ENCODE measurements around the gene HMBS.

HMBS gene

DNA sequence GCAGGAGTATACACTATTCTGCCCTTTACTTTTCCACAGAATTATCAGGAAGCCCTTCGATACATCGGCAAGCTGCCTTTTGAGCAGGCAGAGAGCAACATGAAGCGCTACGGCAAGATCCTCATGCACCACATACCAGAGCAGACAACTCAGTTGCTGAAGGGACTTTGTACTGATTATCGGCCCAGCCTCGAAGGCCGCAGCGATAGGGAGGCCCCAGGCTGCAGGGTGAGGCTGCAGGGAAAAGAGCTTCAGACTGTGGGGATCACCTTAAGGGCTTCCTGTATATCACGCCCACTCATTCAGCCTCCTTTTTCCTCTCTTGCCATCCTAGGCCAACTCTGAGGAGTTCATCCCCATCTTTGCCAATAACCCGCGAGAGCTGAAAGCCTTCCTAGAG is 6.8 kb upstream of the HMBS start:
- no peak overlapping the region for H3K4me3 ChIP-seq (ENCODE audit: low read depth, low read length)
- TF ChIP-seq, protein P1, sequence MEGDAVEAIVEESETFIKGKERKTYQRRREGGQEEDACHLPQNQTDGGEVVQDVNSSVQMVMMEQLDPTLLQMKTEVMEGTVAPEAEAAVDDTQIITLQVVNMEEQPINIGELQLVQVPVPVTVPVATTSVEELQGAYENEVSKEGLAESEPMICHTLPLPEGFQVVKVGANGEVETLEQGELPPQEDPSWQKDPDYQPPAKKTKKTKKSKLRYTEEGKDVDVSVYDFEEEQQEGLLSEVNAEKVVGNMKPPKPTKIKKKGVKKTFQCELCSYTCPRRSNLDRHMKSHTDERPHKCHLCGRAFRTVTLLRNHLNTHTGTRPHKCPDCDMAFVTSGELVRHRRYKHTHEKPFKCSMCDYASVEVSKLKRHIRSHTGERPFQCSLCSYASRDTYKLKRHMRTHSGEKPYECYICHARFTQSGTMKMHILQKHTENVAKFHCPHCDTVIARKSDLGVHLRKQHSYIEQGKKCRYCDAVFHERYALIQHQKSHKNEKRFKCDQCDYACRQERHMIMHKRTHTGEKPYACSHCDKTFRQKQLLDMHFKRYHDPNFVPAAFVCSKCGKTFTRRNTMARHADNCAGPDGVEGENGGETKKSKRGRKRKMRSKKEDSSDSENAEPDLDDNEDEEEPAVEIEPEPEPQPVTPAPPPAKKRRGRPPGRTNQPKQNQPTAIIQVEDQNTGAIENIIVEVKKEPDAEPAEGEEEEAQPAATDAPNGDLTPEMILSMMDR (IDR thresholded peaks at IDR 0.05; ENCODE audit: low read depth, low read length): no peak

DNA sequence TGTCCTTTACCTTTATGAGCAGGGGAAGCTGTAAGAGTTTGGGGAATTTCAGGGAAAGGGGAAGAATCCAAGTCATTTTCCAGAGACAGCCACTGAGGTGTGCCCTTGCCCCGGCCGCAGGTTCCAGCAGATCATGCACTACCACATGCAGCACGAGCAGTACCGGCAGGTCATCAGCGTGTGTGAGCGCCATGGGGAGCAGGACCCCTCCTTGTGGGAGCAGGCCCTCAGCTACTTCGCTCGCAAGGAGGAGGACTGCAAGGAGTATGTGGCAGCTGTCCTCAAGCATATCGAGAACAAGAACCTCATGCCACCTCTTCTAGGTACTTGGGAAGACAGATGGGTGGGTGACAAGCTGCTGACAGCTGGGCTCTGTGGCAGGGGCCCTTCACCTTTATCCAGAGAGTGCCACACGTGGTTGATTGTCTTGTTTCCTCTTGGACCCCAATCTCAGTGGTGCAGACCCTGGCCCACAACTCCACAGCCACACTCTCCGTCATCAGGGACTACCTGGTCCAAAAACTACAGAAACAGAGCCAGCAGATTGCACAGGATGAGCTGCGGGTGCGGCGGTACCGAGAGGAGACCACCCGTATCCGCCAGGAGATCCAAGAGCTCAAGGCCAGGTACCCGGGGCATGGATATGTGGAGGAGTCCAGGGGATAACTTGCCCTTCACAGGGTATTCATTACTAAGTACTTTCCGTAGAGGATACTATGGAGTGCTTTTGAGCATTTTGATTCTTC is 5.8 kb upstream of the HMBS start:
- TF ChIP-seq, protein P1 (IDR thresholded peaks at IDR 0.05; ENCODE audit: low read depth, low read length): no peak
- no peak overlapping the region for H3K4me3 ChIP-seq (ENCODE audit: low read depth, low read length)

DNA sequence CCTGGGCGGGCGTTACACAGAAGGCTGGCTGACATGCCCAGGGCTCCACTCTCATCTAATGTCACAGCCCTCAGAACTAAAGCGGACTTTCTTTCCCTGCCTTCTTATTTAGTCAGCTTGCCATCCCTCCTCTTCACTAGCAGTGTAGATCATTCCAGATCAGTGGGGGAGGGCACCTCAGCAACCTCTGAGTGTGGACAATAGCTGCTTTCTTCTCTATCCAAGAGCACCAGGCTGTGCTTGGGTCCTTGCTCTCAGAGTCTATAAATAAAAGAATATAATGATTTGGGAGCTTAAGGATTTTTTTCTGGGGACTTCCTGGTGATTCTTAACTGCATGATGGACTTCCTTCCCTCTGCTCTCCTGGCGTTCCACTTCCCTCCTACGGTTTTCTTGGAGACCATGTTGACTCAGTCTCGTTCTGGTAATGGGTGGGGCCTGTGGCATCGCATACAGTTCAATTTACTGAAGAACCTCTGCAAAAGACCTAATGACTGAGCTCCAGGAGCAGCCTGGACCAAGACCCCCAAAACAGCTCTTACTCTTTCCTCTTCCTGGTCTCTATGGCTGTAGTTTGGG is 2.9 kb upstream of the HMBS start:
- H3K4me3 ChIP-seq (ENCODE audit: low read depth, low read length): no peak overlapping the region
- TF ChIP-seq, protein P1 (IDR thresholded peaks at IDR 0.05; ENCODE audit: low read depth, low read length): no peak

DNA sequence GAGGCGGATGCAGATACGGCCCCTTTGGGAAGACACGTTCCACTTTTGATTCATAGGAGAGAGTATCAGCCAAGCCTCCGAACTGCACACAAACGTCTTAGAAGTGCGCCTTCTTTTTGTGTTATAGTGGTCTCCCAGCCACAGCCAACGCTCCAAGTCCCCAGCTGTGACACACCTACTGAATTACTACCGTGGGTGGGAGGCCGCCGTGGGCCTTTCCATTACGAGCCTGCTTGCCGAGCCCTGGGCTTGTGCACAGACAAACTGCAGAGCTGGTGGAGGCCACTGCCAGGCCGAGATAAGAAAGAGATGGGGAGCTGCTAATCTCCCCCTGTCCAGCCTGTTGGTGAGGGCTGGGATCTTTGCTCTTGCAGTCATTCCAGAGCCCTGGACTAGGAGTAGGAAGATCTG is 761 bp downstream of the HMBS start:
- peak overlapping the region; percentile 66 for H3K4me3 ChIP-seq (ENCODE audit: low read depth, low read length)
- TF ChIP-seq, protein P1 (IDR thresholded peaks at IDR 0.05; ENCODE audit: low read depth, low read length): no peak

DNA sequence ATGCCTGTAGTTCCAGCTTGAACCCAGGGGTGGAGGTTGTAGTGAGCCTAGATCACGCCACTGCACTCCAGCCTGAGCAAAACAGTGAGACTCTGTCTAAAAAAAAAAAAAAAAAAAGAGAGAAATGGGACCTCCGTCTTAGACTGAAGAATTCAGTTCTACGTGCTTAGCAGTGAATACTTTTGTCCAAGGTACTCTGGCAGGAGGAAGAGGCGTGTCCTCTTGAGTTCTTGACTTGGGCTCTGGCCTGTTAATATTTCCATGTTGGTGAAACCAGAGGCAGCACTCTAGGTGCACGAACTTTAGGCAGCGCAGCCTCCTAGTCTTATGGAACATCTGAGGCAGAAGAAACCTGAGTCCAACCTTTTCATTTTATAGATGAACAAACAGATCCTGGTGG is 2.4 kb downstream of the HMBS start:
- H3K4me3 ChIP-seq (ENCODE audit: low read depth, low read length): no peak overlapping the region
- TF ChIP-seq, protein P1 (IDR thresholded peaks at IDR 0.05; ENCODE audit: low read depth, low read length): no peak

DNA sequence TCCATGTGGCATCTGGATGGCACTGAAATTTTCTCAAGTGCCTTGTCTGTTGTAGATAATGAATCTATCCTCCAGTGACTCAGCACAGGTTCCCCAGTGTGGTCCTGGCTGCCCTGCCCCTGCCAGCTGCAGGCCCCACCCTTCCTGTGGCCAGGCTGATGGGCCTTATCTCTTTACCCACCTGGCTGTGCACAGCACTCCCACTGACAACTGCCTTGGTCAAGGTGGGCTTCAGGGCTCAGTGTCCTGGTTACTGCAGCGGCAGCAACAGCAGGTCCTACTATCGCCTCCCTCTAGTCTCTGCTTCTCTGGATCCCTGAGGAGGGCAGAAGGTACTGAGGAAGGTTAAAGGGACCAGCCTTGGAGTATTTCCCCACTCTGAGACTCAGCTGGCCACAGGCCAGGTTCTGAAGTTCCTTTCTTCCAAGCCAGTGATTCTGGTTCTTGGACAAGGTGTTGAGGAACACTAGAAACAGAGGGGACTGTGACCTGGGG is 3.1 kb downstream of the HMBS start:
- no peak overlapping the region for H3K4me3 ChIP-seq (ENCODE audit: low read depth, low read length)
- TF ChIP-seq, protein P1 (IDR thresholded peaks at IDR 0.05; ENCODE audit: low read depth, low read length): no peak

DNA sequence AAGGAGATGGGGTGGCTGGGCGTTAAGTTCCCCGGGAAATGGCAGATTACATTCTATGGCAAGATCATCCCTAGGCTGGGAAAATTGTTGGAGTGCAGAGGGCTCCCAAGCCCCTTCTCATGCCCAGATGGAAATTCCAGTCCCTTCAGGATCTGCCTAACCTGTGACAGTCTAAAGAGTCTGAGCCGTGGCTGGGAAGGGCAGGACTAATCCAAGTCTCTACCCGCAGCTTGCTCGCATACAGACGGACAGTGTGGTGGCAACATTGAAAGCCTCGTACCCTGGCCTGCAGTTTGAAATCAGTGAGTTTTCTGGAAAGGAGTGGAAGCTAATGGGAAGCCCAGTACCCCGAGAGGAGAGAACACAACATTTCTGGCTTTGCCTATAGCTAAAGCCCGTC is 3.7 kb downstream of the HMBS start:
- TF ChIP-seq, protein P1 (IDR thresholded peaks at IDR 0.05; ENCODE audit: low read depth, low read length): no peak
- H3K4me3 ChIP-seq (ENCODE audit: low read depth, low read length): no peak overlapping the region

Measured in WI38 (cell line).